Pulmonary artery endothelial cell (primary cell): ENCODE results near the gene PHACTR3. TPM values are rescaled to one million over a fixed set of nuclear protein-coding genes. Genes with fewer than 3 reads are reported as not detected.

ENCODE experiments used
- DNase-seq: peaks from one replicate; pipeline ENCODE4 v3.0.0-alpha.2; 2011; ENCODE audit warnings: low read depth, low spot score
- total RNA-seq: library from RNA; depleted of rRNA; stranded (reverse); fragments of >200 nt; gene quantifications from 2 replicates; pipeline ENCODE4 v1.2.3, GENCODE V29; 2014

PHACTR3 gene
- total RNA-seq, 1 donor from 2014 or later: not detected

DNA sequence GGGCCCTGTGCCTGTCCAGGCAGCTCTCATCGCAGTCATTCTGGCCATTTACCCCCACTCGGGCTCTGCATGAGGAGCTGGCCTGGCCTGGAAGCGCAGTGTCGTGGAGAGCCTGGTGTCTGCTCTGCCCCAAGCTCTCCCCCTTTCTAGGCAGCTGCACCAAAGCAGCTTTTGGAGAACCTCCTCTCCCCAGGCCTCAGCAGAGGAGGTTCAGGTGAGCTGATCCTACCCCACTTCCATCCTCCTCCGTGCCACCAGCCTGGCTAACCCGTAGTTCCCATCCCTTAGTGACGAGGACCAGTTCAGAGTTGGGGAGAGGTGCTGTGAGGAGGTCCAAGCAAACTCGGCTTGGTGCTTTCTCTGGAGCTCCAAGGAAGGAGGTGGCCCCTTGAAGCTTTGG lies 30.5 kb upstream of the PHACTR3 start:
- DNase-seq: no peak

DNA sequence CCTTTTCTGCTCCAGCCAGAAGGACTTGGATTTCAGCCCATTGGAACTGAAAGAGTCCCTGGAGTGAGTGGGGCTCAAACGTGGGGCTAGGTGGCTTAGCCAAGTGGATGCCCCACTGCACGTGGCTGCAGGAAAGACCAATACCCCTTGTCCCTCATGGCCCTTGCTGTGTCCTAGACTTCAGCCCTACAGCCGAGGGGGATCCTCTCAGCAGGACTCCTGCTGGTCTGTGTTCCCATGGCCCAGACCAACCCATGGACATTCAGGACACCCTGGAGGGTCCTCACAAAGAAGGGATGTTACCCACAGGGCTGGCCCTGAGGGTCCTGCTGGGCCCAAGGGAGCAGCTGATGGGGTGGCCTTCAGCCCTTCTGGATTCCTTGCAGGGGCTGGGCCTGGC lies 30.0 kb upstream of the PHACTR3 start:
- no peak for DNase-seq

DNA sequence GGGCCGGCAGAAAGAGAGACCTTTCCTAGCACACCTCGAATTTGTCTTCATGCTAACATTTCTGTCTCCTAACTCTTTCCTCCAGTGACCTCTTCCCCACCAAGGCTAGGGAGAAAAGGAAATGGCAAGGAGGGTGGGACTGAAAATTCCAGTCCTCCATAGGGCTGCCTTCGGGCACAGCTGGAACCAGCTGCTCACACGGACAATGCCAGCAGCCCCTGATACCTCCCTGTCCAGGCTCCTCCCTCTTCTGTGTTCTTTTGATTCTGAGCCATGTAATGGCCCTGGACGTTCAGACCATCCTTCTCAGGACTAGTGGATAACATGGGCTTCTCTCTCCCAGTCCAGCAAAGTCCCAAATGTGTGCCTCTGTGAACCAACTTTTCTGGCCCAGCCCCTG lies 29.1 kb upstream of the PHACTR3 start:
- no peak for DNase-seq

DNA sequence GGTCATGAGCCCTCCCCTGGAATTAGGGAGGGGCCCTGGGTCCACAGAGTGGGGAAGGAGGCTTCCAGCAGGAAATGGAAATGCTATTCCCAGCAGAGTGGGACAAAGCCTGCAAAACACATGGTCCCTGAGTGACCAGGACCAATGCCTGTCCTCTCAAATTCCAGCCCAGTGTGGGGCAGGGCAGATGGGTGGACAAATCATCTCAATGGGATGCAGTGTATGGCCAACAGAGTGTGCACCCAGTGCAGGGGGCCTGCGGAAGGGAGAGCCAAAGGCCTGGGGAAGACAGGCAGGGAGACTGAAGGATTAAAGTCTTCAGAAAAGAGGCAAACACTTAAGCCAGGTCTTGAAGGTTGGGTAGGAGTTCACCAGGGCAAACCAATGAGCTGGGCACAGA lies 28.7 kb upstream of the PHACTR3 start:
- no peak for DNase-seq

DNA sequence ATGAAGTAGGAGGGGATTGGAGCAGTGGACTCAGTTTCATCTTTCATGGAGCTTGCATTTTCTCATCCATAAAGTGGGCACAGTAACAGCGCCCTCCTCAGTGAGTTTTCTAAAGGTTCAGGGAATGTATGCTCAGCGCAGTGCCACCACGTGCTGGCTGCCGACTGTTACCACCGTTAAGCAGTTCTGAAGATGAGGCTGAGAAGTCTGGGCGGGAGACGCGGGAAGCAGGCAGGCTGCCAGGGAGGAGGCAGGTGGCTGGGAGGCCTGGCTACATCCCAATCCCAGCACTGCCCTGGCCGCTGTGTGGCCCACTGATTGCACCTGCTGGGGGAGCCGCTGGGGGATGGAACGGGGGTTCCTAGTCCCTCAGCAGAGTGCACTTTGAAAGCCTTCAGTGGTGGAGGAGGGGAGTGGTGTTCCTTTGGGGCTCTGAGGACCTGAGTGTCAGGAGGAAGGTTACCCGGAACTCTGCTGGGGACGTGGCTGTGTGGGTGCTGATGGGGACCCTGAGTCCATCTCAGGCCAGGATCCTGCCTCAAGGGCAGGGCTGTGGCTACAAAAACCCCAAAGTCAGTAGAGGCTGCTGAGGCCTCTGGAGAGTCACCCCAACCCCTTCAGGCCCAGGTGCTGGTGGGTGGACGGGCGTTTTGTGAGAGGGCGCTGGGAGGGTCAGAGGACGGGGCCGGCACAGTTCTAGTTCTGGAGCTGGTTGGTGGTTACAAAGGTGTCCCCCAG lies 28.0 kb upstream of the PHACTR3 start:
- no peak for DNase-seq

DNA sequence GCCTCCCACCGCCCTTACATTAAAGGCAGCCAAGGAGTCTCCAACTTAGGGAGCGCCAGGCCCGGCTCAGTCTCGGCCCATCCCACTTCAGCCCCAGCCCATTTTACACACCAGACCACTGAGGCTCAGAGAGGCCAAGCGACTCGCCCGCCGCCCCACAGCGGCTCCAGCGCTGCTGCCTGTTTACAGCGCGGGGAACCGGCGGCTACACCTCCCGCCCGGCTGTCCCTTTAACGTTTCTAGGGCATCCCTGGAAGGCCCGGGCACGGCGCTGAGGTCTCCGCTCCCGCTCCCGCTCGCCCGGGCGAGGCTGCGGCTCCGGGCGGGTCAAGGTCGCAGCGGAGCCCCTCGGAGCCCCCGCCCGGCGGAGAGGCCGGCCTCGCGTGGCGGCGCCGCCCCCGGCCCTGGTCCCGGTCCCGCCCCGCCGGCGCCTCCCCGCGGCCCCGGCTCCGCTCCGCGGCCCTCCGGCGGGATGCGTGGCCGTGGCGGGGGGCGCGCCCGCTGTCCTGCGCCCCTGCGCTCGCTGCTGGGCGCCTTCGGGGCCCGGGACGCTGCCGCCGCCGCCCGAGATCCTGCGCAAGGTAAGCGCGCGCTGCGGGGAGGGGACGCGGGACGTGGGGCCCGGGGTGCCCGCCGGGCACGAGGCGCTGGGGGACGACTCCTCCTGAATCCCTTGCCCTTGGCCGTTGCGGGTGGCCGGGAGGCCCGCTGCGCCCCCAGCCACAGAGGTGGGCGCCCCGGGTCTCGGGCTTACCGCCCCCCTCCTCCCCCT lies 27.1 kb upstream of the PHACTR3 start:
- DNase-seq: no peak

DNA sequence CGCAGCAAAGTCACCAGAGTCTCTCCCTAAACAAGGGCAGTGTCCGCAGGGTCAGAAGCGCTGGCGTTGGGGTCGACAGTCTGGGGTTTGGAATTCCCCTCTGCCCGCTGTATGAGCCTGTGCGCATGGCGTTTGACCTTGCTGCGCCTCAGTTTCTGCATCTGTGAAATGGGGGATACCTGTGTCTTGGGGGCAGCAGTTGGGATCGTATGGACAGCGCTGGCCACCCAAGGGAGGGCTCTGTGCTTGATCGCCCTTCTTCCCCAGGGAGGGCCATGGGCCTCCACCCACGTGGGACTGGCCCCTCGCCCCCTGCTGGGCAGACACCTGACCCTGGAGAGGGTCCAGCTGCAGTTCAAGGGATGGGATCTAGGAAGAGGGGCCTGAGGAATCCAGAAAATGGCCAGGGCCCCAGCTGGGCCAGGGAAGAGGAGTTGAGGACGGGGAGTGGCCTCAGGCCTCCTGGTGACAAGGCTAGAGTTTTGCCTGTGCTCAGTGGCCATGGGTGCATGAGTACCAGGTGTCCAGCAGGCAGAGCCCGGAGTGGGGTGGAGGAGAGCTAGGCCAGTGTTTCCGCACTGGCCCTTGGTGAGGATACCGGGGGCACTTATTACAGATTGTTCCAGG lies 26.4 kb upstream of the PHACTR3 start:
- no peak for DNase-seq

DNA sequence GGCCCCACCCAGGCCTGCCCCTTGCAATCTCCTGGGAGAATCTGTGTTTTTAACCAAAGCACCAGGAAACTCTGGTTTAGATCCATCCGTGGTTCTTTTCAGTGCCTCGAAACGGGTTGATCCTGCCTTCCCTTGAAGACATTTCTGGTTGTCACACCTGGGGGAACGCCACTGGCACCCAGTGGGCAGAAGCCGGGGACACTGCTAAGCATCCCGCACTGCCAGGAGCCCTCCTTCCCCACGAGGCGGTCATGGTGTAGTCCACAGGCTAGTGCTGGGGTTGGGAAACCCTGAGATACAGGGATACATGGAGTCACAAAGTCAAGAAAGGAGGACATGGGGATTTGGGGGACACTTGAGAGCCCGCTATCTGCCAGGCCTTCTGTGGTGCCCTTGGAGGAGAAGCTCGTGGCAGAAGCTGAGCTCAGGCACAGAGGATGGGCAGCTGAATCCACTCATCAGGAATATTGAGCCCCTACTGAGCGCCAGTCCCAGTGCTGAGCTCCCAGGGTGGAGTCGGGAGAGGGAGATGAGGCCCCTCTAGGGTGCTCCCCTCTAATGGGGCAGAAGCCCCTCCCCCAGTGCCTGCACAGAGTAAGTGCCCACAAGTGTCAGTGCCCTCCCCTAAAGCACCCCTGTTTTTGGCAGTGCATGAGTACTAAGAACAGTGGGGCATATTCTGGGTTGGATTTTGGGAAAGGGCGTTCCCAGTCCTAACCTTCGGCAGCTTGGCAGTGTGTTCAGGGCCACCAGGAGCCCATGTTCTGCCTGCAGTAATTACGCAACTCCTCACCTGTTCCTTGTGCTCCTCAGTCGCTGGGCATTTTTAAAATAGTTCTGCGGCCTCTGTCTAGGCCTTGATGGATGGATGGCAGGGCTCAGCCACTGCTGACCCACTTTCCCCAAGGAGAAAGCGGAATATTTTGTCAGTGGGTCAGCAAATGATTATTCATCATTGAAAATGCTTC lies 25.6 kb upstream of the PHACTR3 start:
- no peak for DNase-seq

DNA sequence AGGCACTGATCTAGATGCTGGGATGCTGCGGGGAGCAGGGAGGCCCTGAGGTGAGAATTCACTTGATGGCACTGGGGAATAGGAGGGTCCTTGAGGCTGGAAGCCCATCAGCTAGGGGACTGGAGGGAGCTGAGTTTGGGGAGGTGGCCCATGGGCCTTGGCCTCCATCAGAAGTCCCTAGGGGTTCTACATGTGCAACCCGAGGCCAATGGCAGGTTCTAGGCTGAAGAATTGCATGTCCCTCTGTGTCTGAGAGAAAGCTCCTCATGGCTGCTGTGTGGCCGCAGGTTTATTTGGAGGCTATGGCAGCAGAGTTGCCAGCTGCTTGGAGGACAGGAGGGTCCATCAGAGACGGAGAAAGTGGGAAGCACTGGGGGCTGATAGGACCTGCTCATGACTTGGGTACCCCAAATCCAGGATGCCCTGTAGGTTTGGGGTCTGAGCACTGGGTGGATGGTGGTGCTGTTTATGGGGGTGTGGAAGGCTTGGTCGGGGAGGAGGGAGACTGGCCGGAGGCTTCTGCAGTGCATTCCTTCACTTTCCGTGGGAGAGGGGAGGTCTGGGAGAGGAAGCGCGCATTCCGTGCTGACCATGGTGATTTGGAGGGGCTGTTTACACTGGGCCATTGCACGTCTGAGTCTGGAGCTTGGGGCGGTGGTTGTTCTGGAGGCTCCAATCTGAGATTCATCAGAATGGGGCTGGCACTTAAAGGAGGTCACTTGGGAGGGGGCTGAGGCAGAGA lies 24.8 kb upstream of the PHACTR3 start:
- no peak for DNase-seq

DNA sequence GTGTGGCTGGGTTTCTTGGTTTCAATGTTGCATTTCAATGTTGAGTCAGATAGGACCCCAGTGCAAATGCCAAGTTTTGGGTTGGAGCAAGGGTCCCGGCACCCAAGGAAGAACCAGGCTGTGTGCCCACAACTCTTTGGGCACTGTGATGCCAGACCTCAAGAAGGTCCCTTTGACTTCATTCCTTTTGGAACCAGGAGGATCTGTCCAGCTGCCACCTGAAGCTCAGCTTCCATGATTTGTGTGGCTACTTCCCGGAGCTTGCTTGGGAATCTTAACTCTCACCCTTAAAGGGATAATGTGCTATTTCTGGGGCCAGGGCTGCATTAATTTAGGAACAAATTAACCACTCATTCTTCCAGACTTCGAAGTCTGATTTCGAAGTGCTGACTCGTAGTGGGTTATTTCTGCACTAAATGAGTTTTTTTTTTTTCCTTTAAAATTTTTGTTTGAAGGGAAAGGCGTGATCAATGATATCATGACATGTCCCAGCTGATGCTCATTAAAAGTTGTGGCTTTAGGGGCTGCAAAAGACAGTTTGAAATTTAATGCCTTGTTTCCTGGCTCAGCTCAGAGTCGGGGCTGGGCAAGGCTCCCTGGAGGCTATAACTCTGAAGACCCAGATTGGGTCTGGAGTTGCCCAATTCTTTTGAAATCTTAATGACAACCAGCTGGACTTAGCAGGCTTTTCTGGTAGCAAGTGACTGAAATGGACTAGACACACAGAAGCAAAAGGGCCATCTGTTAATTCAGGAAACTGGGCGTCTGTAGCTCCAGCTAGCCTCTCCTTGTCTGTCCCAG lies 24.0 kb upstream of the PHACTR3 start:
- DNase-seq: no peak

DNA sequence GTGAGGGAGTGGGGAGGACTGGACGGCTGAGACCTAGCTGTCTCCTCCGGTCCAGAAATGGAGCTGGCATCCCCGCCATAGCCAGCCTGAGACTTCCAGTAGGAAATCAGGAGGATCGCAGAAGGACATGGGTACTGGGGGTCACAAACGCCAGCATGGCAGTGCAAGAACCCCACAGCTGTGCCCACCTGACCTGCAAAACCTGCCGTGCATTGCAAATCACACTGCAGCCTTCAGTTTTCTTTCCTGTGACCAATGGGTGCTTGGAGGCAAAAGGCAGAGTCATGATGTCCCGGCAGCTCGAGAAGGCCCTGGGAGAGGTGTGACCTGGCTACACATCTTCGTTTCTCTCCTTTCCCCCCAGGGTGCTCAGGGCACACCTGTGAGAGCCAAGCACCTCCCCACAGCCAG lies 23.3 kb upstream of the PHACTR3 start:
- no peak for DNase-seq

DNA sequence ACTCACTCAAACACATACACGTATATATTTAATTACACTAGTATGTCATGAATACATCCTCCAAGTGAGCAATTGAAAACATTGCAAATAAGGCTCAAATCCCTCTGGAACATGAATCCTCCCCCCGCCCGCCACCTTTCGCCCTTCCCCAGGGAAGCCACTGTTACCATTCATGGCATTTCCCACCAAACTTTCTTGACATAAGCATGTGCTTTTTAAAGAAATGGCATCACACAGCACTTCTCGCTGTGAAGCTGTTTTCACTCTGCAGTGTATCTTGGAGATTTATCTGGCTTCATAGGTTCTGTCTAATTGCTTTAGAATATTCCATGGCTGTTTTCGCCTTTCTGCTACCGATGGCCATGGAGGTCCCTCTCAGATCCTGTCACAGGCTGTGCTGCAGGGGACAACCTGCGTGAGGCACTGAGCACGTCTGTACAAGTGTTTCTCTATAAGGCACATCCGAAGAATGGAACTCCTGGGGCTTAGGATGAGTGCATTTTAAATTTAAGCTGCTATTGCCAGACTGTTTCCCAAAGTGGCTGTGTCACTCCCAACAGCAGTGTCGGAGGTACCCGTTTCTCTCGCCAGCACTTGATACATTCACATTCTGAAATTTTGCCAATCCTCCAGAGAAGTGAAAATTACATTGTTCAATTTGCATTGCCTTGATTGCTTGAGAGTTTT lies 22.2 kb upstream of the PHACTR3 start:
- no peak for DNase-seq

DNA sequence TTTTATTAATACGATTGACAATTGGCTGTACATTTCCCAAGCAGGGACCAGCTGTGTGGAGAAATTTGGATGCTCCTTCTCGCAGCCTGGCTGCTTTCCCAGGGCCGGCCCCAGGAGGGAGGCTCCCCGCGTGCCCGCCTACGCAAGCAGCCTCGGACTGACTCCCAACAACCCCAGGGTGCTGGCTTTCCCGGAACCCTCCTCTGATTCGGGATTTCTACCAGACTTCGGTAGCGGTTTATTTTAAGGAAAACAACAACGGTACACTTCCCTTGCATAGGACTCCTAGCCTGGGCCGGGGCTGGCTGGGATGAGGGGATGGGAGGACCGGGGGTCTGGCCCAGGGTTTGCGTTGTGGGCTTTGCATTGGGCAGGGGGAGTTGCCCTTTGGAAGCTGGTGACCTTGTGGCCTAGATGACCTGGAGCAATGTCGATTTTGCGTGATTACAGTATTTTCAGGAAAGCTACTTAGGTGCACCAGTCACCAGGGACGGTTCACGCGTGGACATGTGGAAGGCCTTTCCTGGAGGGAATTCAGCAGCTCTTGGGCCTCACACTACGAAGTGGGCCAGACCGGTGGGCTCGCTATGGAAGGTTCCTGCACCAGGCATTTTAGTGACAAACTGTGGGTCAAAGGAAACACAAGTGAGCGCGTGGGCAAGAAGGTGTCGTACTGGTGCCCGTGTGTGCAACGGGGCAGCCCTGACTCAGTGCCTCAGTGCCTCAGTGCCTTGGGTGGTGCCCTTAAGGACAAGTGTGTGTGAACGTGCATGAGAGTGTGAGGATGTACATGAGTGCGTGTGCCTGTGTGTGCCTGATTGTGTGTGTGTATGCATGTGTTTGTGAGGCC lies 20.7 kb upstream of the PHACTR3 start:
- DNase-seq: no peak

DNA sequence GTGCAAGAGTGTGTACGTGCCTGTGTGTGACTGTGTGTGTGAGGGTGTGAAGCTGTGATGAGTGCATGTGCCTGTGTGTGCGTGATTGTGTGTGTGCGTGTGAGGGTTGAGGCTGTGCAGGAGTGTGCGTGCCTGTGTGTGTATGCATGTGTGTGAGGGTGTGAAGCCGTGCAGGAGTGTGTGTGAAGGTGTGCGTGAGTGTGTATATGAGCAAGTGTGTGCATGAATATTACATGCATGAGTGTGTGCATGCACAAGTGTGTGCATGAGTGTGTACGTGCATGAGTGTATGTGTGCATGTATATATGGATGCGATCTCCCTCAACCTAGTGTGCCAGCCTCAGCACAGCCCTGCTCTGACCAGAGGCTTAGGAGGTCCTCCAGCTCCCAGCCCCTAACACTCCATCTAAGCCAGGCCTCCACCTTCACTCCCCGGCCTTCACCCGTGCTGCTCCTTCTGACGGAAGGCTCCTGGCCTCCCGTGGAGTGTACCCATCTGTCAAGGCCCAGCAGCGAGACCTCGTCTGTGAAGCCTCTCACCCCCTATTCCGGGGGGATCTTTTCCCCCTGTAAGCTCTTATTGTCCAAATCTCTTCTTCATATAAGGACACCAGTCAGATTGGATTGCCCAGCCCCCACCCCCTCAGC lies 19.9 kb upstream of the PHACTR3 start:
- DNase-seq: no peak

DNA sequence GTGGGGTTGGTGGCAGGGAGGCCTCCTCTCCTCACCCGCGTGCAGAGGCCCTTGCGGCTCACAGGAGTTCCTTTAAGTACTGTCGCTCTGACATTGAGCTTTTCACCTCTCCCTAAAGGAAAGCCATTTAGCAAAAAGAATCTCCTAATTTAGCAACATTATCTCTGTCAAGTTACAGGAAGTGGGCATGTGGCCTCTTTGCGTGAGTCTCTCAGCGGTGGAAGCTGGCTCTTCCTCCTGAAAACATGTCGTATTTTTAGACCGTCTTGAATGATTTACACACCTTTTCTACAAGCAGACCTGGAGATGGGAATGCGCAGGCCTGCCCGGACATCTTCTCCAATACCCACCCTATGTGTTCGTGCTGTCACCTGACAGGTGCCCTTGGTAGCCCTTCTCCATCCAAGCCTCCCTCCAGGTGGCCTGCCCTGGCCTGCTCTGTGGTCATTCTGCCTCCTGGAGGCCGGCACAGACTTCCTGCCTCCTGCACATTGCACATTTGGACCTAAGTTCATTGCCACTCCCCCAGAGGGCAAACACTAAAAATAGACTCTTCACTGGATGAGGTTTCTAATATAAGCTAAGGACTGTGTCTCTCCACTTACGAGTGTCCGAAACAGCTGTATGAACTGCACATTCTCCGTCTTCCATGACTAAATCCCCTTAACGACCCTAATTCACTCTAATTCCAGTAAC lies 18.5 kb upstream of the PHACTR3 start:
- no peak for DNase-seq

DNA sequence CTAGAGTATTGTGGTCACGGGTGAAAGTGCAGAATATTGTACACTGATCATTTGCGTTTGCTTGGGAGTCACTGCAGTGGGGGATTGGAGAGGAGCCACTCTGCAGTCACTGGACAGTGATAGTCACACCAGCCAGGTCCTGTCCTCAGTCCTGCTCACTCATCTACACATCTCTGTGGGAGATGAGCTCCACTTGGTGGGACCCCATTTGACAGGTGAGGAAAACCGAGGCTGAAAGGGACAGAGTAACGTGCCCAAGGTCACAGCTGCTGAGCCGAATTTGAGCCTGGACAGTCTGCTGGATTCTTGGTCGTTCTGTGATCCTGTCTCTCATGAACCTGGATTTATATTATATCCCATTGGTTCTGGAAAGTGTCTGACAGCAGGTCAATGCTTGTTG lies 17.7 kb upstream of the PHACTR3 start:
- DNase-seq: no peak

DNA sequence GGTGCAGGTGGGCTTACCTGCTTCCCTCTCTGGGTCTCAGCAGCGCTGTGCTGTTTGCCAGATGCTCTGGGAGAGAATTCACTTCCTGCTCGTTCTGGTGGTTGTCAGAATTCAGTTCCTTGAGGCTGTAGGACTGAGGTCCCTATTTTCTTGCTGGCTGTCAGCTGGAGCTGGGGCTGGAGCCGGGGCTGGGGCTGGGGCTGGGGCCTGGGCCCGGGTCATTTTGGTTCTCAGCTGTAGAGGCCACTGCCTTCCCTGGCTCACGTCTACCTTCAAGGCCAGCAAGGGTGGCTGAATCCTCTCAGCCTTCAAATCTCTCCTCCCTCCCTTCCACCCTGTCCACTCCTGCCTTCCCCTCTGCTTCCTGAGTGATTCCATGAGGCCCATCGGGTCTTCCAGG lies 16.8 kb upstream of the PHACTR3 start:
- no peak for DNase-seq
